SJCRH30 (cell line): Measurements from ENCODE around the gene BACH1. TPM values are rescaled to one million over a fixed set of nuclear protein-coding genes. Genes with fewer than 3 reads are reported as not detected.
"Not testable (repeated sequence)": the region's sequence is repeated elsewhere in the genome, so short reads cannot be mapped to it uniquely, and the experiment has no call there.

ENCODE experiments used
- DNase-seq, 2 experiments: peaks; one replicate each; pipeline ENCODE4 v3.0.0-alpha.2; 2015 to 2020
- H3K27ac ChIP-seq: fragments of 250-450 bp; sonication (Bioruptor Pico); 2 replicates; pipeline ENCODE4 v1.5.1; 2020; ENCODE audit warnings: mild to moderate bottlenecking, moderate library complexity
- H3K27me3 ChIP-seq: fragments of 250-450 bp; sonication (Bioruptor Pico); 2 replicates; pipeline ENCODE4 v1.5.1; 2020; ENCODE audit warnings: mild to moderate bottlenecking, moderate library complexity
- H3K36me3 ChIP-seq: fragments of 250-450 bp; sonication (Bioruptor Pico); 2 replicates; pipeline ENCODE4 v1.5.1; 2020; ENCODE audit warnings: mild to moderate bottlenecking, moderate library complexity
- H3K4me1 ChIP-seq: fragments of 250-450 bp; sonication (Bioruptor Pico); 2 replicates; pipeline ENCODE4 v1.5.1; 2020; ENCODE audit warnings: mild to moderate bottlenecking, moderate library complexity
- H3K4me3 ChIP-seq: fragments of 250-450 bp; sonication (Bioruptor Pico); 2 replicates; pipeline ENCODE4 v1.5.1; 2020; ENCODE audit warnings: mild to moderate bottlenecking, moderate library complexity
- H3K9me3 ChIP-seq: fragments of 250-450 bp; sonication (Bioruptor Pico); replicated peaks from 2 replicates; pipeline ENCODE4 v1.5.1; 2020; ENCODE audit warnings: mild to moderate bottlenecking, moderate library complexity
- total RNA-seq: library from RNA; depleted of rRNA; stranded (reverse); fragments of >200 nt; shearing (Covaris generic); gene quantifications from 2 replicates; pipeline ENCODE4 v1.2.3, GENCODE V29; 2014

The BACH1 gene
- total RNA-seq, 1 experiment from 2014 or later, result 91.1 TPM

DNA sequence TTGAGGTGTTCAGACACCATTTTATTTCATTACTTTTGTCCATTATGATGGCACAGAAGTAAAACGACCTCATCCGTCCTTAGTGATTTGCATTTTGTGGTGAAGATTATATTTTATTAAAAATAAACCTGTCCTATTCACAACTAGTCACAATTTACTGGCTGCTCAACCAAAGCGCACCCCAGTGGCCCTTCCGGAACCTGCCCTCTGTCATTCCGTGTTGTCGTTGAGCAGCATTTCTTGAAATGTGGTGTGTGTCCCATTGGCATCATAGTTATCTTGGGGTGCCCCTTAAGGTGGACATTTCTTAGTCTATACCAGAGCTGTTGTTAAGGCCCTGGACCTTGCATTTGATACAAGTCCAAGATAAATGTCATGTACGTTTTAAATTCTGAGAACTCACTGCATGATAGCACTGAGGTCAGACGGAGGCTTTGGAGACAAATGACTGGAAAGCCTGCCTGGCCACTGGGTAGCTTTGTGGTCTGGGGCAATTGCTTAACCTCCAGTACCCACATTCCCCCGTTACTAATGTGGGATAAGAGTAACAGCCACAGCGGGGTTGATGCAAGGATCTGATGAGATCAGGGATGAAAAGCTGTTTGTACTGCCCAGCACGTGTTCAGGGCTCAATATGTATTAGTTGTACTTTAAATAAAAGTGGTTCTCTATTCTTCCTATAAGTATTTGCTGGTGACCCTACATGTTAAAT is 36.2 kb downstream of the BACH1 start:
- Histone ChIP-seq H3K4me3 (no peak overlapping the region), H3K27ac (no peak overlapping the region)
- DNase-seq, result peak in 1 of 2 experiments; percentile 17

DNA sequence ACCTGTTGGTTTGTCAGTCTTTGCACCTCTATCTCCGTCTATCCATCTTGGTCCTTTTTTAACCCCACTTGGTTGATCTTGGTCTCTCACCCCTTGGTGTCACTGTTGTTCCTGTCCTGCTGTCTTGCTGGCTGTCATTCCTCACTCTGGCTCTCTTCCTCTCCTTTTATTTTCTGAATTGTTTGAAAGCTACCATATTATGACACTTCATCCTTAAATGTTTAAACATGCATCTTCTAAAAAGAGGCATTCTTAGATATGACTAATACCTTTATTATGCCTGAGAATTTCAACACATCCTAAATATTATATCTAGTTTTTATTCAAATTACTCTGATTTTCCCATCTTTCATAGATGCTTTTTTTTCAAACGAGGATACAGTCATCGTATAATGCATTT is 37.0 kb downstream of the BACH1 start:
- H3K9me3 ChIP-seq, result no peaks in the 10 kb centered on the region
- no peak overlapping the region for H3K4me3 ChIP-seq
- no peak overlapping the region for H3K27ac ChIP-seq
- H3K4me1 ChIP-seq, result no peaks in the 10 kb centered on the region
- peaks cover 25% of the 10 kb centered on the region for H3K36me3 ChIP-seq
- H3K27me3 ChIP-seq, result no peaks in the 10 kb centered on the region
- DNase-seq, result no peak

More for the DNA sequence above, 36.2 kb downstream of the BACH1 start:
- Histone ChIP-seq H3K27me3 (no peaks in the 10 kb centered on the region), H3K4me1 (no peaks in the 10 kb centered on the region), H3K9me3 (no peaks in the 10 kb centered on the region), H3K36me3 (peaks cover 18% of the 10 kb centered on the region)

DNA sequence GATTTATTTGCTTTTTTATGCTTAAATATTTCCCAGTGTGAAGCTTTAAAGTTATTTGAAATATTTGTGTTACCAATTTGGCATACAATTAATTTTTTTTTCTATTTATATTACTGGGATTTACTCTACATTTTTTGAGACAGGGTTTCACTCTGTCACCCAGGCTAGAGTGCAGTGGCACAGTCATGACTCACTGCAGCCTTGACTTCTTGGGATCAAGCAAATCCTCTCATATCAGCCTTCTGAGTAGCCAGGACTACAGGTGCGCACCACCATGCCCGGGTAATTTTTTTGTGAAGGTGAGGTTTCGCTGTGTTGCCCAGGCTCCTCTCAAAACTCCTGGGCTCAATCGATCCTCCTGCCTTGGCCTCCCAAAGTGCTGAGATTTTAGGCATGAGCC is 39.5 kb downstream of the BACH1 start:
- H3K27ac ChIP-seq, result no peak overlapping the region
- H3K36me3 ChIP-seq, result peaks cover 19% of the 10 kb centered on the region
- H3K4me3 ChIP-seq, result no peak overlapping the region
- no peak for DNase-seq
- no peaks in the 10 kb centered on the region for H3K27me3 ChIP-seq
- no peaks in the 10 kb centered on the region for H3K4me1 ChIP-seq
- H3K9me3 ChIP-seq, result no peaks in the 10 kb centered on the region

DNA sequence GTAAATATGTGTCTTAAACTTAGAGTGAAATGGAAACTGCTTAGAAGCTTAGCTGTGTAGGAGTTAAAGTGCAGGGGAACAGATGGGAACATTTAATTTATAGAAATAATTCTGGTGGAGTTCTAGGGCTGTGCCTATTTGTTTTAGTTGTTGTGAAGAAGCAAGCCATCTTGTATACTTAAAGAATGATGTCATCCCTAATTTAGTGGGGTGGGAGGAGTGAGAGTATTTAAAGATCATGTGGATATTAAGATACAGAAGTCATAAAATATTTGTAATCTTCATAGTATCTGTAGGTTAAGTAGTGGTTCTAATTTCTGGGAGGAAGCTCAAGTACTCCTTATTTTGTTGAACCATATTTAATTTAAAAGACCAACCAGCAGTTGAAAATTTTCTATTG is 41.5 kb downstream of the BACH1 start:
- DNase-seq, result no peak
- H3K36me3 ChIP-seq, result peaks cover 18% of the 10 kb centered on the region
- no peak overlapping the region for H3K4me3 ChIP-seq
- H3K4me1 ChIP-seq, result no peaks in the 10 kb centered on the region
- H3K27ac ChIP-seq, result no peak overlapping the region
- H3K27me3 ChIP-seq, result no peaks in the 10 kb centered on the region
- no peaks in the 10 kb centered on the region for H3K9me3 ChIP-seq

DNA sequence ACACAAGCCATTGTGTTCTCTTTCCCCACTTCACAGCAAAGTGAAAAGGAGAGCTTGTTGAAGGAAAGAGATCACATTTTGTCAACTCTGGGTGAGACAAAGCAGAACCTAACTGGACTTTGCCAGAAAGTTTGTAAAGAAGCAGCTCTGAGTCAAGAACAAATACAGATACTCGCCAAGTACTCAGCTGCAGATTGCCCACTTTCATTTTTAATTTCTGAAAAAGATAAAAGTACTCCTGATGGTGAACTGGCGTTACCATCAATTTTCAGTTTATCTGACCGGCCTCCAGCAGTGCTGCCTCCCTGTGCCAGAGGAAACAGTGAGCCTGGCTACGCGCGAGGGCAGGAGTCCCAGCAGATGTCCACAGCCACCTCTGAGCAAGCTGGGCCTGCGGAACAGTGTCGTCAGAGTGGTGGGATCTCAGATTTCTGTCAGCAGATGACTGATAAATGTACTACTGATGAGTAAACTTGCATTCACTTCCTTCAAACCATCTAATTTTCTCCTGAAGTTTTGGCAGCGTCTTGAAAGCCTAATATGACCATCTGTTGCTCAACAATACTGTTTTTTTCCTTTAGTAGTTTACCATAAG is 43.7 kb downstream of the BACH1 start:
- H3K36me3 ChIP-seq, result peaks cover 12% of the 10 kb centered on the region
- no peaks in the 10 kb centered on the region for H3K27me3 ChIP-seq
- no peaks in the 10 kb centered on the region for H3K4me1 ChIP-seq
- no peaks in the 10 kb centered on the region for H3K9me3 ChIP-seq
- DNase-seq, result no peak
- H3K4me3 ChIP-seq, result no peak overlapping the region
- H3K27ac ChIP-seq, result no peak overlapping the region

DNA sequence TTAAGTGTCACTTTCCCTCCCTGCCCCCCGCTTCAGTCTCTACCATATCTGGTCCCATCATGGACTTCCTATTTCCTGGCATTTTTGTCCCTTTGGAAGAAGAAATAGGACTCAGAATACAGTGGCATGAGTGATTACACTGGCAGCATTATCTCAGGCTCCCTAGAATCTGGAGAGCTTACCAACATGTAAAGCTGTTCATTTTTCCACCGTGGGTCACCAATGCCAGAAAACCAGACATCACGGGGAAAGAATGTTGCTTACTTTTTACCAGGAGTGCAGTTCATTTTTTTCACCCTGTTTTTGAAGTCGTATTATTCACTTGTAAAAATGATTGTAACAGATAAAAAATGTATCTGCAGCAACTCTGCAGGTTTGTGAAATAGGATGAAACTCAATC is 44.8 kb downstream of the BACH1 start:
- H3K27me3 ChIP-seq, result no peaks in the 10 kb centered on the region
- no peaks in the 10 kb centered on the region for H3K4me1 ChIP-seq
- H3K36me3 ChIP-seq, result peaks cover 12% of the 10 kb centered on the region
- no peak for DNase-seq
- H3K27ac ChIP-seq, result no peak overlapping the region
- no peaks in the 10 kb centered on the region for H3K9me3 ChIP-seq
- H3K4me3 ChIP-seq, result no peak overlapping the region

DNA sequence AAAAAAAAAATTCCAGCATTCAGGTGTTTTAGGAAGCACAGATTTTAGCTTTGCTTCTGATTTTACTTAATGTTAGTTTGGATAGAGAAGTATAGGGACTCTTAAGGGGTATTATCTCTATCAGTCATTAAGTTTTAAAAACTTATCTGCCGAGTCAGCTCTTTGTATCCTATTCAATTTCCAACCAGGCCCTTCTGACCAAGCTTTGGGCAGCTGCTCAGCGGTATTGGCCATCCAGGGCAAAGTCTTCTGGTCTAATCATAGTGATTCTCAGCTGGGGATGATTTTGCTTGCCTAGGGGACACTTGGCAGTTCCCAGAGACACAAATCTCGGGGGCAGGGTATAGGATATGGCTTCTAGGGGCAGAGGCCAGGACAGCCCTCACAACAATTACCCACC is 47.6 kb downstream of the BACH1 start:
- Histone ChIP-seq H3K4me3 (no peak overlapping the region), H3K9me3 (no peaks in the 10 kb centered on the region), H3K27me3 (no peaks in the 10 kb centered on the region), H3K4me1 (peaks cover 5% of the 10 kb centered on the region; the same call in 1 of the 2 replicates), H3K27ac (no peak overlapping the region), H3K36me3 (peaks cover 4% of the 10 kb centered on the region)
- no peak for DNase-seq

DNA sequence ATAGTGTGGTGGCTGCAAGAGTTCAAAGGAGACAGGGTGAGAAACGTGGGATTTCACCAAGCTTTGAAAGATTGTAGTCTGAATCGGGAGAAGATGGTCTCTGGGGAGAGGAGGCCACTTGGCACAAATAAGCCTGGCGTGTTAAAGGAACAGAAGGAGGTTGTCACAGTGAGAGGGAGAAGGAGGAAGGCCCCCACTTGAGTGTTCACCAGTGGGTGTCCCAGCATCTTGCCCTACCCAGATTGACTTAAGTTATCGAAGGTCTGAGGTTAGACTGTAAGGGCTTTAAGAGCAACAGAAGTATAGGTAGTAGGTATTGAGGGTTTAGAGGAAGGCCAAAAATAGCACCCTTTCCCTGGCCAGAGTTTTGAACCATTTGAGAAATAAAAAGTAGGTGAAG is 48.0 kb downstream of the BACH1 start:
- no peak for DNase-seq
- H3K27me3 ChIP-seq, result no peaks in the 10 kb centered on the region
- H3K36me3 ChIP-seq, result peaks cover 4% of the 10 kb centered on the region
- H3K9me3 ChIP-seq, result no peaks in the 10 kb centered on the region
- H3K27ac ChIP-seq, result no peak overlapping the region
- H3K4me3 ChIP-seq, result no peak overlapping the region
- peaks cover 9% of the 10 kb centered on the region; the same call in 1 of the 2 replicates for H3K4me1 ChIP-seq

DNA sequence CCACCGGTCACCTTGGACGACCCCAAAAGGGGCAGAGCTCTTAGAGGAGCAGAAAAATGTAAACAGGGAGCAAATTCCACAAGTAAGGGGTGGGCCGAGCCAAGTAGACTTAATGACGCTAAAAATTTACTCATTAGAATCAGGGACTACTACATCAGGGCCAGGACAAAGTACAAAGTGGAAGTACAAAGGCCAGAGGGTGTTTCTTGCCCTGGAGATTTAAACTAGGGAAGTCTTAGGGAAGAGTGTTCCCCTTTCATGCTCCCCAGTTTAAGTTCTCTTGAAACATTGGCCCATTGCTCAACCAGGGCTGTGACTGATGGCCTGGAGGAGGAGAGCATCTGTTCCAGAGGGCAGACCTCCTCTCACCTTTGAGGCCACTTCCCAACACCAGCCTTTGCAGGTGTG is 48.6 kb downstream of the BACH1 start:
- Histone ChIP-seq H3K27me3 (no peaks in the 10 kb centered on the region), H3K27ac (no peak overlapping the region), H3K9me3 (no peaks in the 10 kb centered on the region), H3K36me3 (peaks cover 6% of the 10 kb centered on the region), H3K4me3 (no peak overlapping the region), H3K4me1 (peaks cover 9% of the 10 kb centered on the region; the same call in 1 of the 2 replicates)
- DNase-seq, result no peak

DNA sequence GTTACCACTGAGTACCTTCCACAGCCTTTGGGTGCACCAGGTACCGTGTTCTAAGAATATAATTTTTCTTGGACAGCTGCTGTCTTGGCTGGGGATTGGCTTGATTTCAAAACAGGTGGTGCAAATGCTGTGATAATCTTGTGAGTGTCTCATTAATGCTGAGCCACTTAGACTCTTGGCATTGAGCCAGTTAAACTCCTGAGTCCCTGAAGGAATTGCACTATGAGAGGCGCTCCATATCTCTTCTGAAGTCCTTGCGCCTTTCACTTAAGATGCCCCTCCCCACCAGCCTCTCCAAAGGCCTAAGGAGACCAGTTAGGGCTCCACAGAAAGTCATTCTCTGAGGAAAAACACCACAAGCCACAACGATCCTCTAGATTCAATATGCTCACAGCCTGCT is 51.0 kb downstream of the BACH1 start:
- peak in 1 of 2 experiments; percentile 30 for DNase-seq
- H3K4me3 ChIP-seq, result no peak overlapping the region
- no peaks in the 10 kb centered on the region for H3K27me3 ChIP-seq
- H3K36me3 ChIP-seq, result peaks cover 8% of the 10 kb centered on the region
- peaks cover 9% of the 10 kb centered on the region; the same call in 1 of the 2 replicates for H3K4me1 ChIP-seq
- no peaks in the 10 kb centered on the region for H3K9me3 ChIP-seq
- H3K27ac ChIP-seq, result no peak overlapping the region

DNA sequence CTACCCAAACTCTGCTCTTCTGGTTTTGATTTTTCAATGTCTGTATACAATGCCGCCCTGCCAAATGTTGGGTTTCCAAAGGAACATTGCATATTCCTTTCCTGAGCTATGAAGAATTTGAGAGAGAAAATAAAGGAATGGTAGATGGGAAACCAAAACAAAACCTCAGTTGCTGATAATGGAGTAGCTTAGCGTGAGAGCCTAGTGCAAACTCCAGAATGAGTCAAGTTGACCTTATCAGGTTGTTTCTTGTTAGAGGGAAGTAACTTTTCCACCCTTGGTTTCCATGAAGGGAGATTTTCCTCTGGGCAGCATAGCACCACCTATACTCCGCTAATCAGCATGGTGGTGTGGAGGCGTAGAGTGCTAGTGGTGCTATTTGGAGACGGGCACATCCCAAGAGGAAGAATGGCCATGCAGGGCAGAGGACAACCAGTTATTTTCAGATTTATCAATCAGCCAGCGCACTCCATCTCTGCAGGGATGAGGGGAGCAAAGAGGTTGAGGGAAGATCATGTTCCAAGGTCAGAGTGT is 51.6 kb downstream of the BACH1 start:
- Histone ChIP-seq H3K9me3 (no peaks in the 10 kb centered on the region), H3K27ac (no peak overlapping the region), H3K4me1 (peaks cover 9% of the 10 kb centered on the region; the same call in 1 of the 2 replicates), H3K4me3 (no peak overlapping the region), H3K36me3 (peaks cover 8% of the 10 kb centered on the region), H3K27me3 (no peaks in the 10 kb centered on the region)
- no peak for DNase-seq

DNA sequence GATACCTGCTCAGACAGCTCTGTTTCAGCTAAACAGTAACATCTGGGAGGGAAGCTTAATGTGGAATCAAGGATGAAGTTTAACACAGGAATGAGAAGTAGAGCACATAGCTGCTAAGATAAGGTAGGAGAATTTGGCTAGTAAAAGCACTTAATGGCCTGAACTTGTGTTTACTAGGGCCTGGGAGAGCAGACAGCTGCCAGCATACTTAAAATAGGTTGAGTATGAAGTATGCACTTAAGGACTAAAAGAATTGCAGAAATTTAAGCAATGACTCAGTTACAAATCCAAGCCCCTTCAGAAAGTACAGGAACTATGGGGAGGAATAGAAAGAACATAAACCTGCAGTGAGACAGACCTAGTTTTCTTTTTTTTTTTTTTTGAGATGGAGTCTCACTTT is 53.0 kb downstream of the BACH1 start:
- H3K27me3 ChIP-seq, result no peaks in the 10 kb centered on the region
- peaks cover 8% of the 10 kb centered on the region for H3K36me3 ChIP-seq
- H3K4me1 ChIP-seq, result peaks cover 9% of the 10 kb centered on the region; the same call in 1 of the 2 replicates
- peak overlapping the region; percentile 16 for H3K27ac ChIP-seq
- H3K9me3 ChIP-seq, result no peaks in the 10 kb centered on the region
- no peak overlapping the region for H3K4me3 ChIP-seq
- peak; percentile 12 to 15 for DNase-seq

DNA sequence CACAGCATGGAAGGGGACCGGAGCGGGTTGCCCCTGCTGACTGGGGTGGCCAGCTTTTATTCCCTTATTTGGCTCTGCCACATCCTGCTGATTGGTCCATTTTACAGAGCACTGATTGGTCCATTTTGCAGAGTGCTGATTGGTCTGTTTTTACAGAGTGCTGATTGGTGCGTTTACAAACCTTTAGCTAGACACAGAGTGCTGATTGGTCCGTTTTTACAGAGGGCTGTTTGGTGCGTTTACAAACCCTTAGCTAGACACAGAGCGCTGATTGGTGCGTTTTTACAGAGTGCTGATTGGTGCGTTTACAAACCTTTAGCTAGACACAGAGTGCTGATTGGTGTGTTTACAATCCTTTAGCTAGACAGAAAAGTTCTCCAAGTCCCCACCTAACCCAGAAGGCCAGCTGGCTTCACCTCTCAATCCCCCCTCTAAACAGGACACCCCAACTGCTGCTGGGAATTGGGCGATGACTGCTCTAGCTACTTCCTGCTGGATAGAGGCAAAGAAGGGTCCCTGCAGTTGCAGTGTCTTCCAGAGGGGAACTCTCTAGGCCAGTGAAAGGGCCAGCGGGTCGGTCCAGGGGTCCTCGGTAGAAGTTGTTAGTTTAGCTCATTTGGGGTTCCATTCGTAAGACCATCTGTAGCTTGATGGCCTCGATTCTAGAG is 56.5 kb downstream of the BACH1 start:
- not testable (repeated sequence) for H3K4me1 ChIP-seq, H3K4me3 ChIP-seq, H3K27me3 ChIP-seq

DNA sequence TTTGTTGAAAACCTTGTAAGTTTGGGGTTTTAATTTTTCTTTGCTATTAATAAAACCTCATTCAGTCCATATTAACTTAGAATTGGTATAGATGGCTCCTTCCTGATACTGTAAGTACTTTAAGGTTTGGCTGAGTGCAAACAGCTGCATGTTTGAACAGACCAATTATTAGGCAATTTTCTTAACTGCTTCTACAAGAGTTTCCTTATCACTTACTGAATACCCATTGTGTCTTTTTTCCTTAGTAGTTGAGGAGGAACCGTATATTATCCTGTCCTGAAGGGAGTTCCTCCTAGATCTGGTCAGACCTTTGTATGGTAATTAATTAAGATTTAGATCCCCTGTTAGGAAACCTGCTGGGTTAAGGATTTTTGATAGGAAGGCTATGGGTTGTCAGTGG is 57.6 kb downstream of the BACH1 start:
- not testable (repeated sequence) for H3K27ac ChIP-seq, H3K36me3 ChIP-seq, H3K4me3 ChIP-seq, H3K27me3 ChIP-seq, DNase-seq, H3K4me1 ChIP-seq, H3K9me3 ChIP-seq

More for the DNA sequence above, 56.5 kb downstream of the BACH1 start:
- not testable (repeated sequence) for H3K27ac ChIP-seq, DNase-seq, H3K9me3 ChIP-seq, H3K36me3 ChIP-seq

DNA sequence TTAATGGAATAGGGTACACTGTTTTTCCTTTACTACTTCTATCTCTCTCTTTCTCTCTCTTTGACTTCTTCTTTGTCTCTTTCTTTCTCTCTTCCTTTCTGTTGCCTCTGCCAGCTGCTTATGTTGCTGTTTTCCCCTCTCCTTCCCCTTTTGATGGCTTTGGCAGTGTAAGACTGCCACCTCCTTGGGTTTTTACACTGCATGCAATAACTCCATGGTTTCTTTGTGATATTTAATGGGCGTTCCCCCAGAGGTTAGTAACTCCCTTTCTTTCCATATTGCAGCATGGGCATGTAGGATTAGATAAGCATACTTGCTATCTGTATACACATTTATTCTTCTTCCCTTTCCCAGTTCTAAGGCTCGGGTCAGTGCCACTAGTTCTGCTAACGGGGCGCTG is 58.1 kb downstream of the BACH1 start:
- H3K27ac ChIP-seq, H3K27me3 ChIP-seq, DNase-seq, H3K9me3 ChIP-seq, H3K4me1 ChIP-seq, H3K36me3 ChIP-seq, H3K4me3 ChIP-seq: not testable (repeated sequence)
